HepG2 (cell line): ENCODE measurements around the gene LST1. TPM values are rescaled to one million over a fixed set of nuclear protein-coding genes. Genes with fewer than 3 reads are reported as not detected.

Experiments
- GABPA ChIP-seq, 2 experiments: IDR thresholded peaks; 2 replicates each; pipeline ENCODE4 v1.6.1; 2011 to 2016; ENCODE audit warnings: low read depth in 2 of 2, low read length in 1 of 2, missing biosample characterization in 1 of 2, missing genetic modification characterization in 1 of 2
- HNF4G ChIP-seq, 2 experiments: sonication (generic) in 1 of 2; formaldehyde crosslinking in 1 of 2; IDR thresholded peaks; 2 replicates each; pipeline versions ENCODE4 v1.4.0 to v1.6.1; 2011 to 2020; ENCODE audit warnings: borderline replicate concordance in 2 of 2, low read depth in 2 of 2, mild to moderate bottlenecking in 2 of 2, low read length in 1 of 2, missing genetic modification reagents in 1 of 2, moderate library complexity in 1 of 2
- KDM3A ChIP-seq: IDR thresholded peaks from 2 replicates; pipeline ENCODE4 v1.6.1; 2018; ENCODE audit warnings: low read depth, missing compliant biosample characterization
- KLF16 ChIP-seq, 2 experiments: sonication (generic) in 1 of 2; formaldehyde crosslinking in 1 of 2; IDR thresholded peaks; 2 replicates each; pipeline versions ENCODE4 v1.6.1 to v1.8.0; 2016 to 2023; ENCODE audit warnings: missing genetic modification reagents in 2 of 2, missing compliant biosample characterization in 1 of 2
- SAP130 ChIP-seq: IDR thresholded peaks from 2 replicates; pipeline ENCODE4 v1.6.1; 2016; ENCODE audit warnings: low read depth
- SMC3 ChIP-seq: IDR thresholded peaks from 2 replicates; pipeline ENCODE4 v1.6.1; 2011; ENCODE audit warnings: low read length, improper control_type of control experiment
- SP5 ChIP-seq: IDR thresholded peaks from 2 replicates; pipeline ENCODE4 v1.6.1; 2016; ENCODE audit warnings: low read depth, borderline replicate concordance
- TEAD3 ChIP-seq: optimal IDR thresholded peaks from 2 replicates; pipeline ENCODE3; 2016; ENCODE audit warnings: borderline replicate concordance
- polyA plus RNA-seq, 8 experiments: library from polyadenylated mRNA; depleted of rRNA in 3 of 8; stranded (reverse) in 7 of 8; unstranded in 1 of 8; fragments of >200 nt; fragmentation: Illumina TruSeq in 4 of 8; extraction: Trizol in 4 of 8; gene quantifications; 2 replicates each; pipeline versions ENCODE4 v1.2.1 to v1.2.3, GENCODE V29; 2011 to 2016; ENCODE audit warnings: low read depth in 4 of 8, missing spikeins in 1 of 8, mixed read lengths in 1 of 8; ENCODE audit not compliant: insufficient read depth in 1 of 8
- total RNA-seq, 5 experiments: library from RNA; depleted of rRNA; stranded (reverse); fragments of >200 nt; fragmentation: Illumina TruSeq; extraction: Trizol; gene quantifications; 2 replicates each; pipeline ENCODE4 v1.2.3, GENCODE V29; 2016; ENCODE audit warnings: low read depth in 1 of 5
- TF ChIP-seq, protein P1 (sequence below): sonication (generic); formaldehyde crosslinking; IDR thresholded peaks from 2 replicates; pipeline ENCODE4 v1.5.0; 2020; ENCODE audit warnings: missing genetic modification reagents, mild to moderate bottlenecking, borderline replicate concordance
- TF ChIP-seq, protein P2 (sequence below): IDR thresholded peaks from 2 replicates; pipeline ENCODE4 v1.4.0; 2020; ENCODE audit warnings: mild to moderate bottlenecking, missing genetic modification reagents
- TF ChIP-seq, protein P3 (sequence below): sonication (generic); formaldehyde crosslinking; IDR thresholded peaks from 2 replicates; pipeline ENCODE4 v1.5.0; 2020; ENCODE audit warnings: mild to moderate bottlenecking, missing genetic modification reagents, moderate library complexity

The LST1 gene
- total and polyA plus RNA-seq, 2 of the 13 experiments (the other 11 are each of a cell fraction or from before 2014, with no cell fraction given), result not detected

DNA sequence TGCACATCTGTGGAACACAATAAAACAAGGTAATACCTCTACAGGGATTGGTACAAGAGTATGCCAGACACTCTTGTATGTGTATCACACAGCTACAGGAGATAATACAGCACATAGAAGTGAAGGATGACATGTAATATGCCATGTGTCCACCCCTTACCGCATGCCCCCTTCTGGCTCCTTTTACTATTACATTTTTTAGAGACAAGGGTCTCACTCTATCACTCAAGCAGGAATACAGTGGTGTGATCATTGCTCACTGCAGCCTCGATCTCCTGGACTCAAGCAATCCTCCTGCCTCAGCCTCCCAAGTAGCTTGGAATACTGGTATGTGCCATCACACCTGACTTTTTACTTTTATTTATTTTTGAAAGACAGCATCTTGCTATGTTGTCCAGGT is 10.9 kb downstream of the LST1 start (continued):
- TF ChIP-seq, protein P1, sequence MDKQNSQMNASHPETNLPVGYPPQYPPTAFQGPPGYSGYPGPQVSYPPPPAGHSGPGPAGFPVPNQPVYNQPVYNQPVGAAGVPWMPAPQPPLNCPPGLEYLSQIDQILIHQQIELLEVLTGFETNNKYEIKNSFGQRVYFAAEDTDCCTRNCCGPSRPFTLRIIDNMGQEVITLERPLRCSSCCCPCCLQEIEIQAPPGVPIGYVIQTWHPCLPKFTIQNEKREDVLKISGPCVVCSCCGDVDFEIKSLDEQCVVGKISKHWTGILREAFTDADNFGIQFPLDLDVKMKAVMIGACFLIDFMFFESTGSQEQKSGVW (CRISPR knock-in tag), result no peak
- TF ChIP-seq, protein P2, sequence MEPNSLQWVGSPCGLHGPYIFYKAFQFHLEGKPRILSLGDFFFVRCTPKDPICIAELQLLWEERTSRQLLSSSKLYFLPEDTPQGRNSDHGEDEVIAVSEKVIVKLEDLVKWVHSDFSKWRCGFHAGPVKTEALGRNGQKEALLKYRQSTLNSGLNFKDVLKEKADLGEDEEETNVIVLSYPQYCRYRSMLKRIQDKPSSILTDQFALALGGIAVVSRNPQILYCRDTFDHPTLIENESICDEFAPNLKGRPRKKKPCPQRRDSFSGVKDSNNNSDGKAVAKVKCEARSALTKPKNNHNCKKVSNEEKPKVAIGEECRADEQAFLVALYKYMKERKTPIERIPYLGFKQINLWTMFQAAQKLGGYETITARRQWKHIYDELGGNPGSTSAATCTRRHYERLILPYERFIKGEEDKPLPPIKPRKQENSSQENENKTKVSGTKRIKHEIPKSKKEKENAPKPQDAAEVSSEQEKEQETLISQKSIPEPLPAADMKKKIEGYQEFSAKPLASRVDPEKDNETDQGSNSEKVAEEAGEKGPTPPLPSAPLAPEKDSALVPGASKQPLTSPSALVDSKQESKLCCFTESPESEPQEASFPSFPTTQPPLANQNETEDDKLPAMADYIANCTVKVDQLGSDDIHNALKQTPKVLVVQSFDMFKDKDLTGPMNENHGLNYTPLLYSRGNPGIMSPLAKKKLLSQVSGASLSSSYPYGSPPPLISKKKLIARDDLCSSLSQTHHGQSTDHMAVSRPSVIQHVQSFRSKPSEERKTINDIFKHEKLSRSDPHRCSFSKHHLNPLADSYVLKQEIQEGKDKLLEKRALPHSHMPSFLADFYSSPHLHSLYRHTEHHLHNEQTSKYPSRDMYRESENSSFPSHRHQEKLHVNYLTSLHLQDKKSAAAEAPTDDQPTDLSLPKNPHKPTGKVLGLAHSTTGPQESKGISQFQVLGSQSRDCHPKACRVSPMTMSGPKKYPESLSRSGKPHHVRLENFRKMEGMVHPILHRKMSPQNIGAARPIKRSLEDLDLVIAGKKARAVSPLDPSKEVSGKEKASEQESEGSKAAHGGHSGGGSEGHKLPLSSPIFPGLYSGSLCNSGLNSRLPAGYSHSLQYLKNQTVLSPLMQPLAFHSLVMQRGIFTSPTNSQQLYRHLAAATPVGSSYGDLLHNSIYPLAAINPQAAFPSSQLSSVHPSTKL (CRISPR knock-in tag), result 0 out of 2 replicates have a peak, but pooled peaks have one; percentile 12
- no peak for TF ChIP-seq HNF4G (IDR thresholded peaks at IDR 0.05; ENCODE audit: borderline replicate concordance, low read depth, low read length)
- no peak for TF ChIP-seq HNF4G (CRISPR knock-in tag; IDR thresholded peaks at IDR 0.05; ENCODE audit: borderline replicate concordance, low read depth)
- TF ChIP-seq KDM3A, result no peak
- TF ChIP-seq TEAD3 (CRISPR knock-in tag), result peak; percentile 31
- TF ChIP-seq SMC3, result peak; percentile 61
- no peak for TF ChIP-seq SP5 (CRISPR knock-in tag)
- TF ChIP-seq, protein P3, sequence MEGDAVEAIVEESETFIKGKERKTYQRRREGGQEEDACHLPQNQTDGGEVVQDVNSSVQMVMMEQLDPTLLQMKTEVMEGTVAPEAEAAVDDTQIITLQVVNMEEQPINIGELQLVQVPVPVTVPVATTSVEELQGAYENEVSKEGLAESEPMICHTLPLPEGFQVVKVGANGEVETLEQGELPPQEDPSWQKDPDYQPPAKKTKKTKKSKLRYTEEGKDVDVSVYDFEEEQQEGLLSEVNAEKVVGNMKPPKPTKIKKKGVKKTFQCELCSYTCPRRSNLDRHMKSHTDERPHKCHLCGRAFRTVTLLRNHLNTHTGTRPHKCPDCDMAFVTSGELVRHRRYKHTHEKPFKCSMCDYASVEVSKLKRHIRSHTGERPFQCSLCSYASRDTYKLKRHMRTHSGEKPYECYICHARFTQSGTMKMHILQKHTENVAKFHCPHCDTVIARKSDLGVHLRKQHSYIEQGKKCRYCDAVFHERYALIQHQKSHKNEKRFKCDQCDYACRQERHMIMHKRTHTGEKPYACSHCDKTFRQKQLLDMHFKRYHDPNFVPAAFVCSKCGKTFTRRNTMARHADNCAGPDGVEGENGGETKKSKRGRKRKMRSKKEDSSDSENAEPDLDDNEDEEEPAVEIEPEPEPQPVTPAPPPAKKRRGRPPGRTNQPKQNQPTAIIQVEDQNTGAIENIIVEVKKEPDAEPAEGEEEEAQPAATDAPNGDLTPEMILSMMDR, result peak; percentile 68
- peak; percentile 29; the same call in 1 of the 2 replicates for TF ChIP-seq SAP130
- 0 out of 4 replicates have a peak, but pooled peaks of 1 of the 2 experiments have one; percentile 27 for TF ChIP-seq KLF16 (CRISPR knock-in tag; IDR thresholded peaks at IDR 0.05)
- no peak for TF ChIP-seq GABPA (IDR thresholded peaks at IDR 0.05; ENCODE audit: low read depth, low read length)
- TF ChIP-seq GABPA (CRISPR knock-in tag; IDR thresholded peaks at IDR 0.05; ENCODE audit: low read depth), result peak; percentile 20; the same call in 1 of the 2 replicates
